Ascending aorta (tissue), 2 donors: ENCODE results near the gene CCDC77. TPM values are rescaled to one million over a fixed set of nuclear protein-coding genes. Genes with fewer than 3 reads are reported as not detected.
"Not testable (repeated sequence)": the region's sequence is repeated elsewhere in the genome, so short reads cannot be mapped to it uniquely, and the experiment has no call there.

ENCODE experiments used
- DNase-seq, 2 donors: peaks; one replicate each; pipeline ENCODE4 v3.0.0-alpha.2; 2019; ENCODE audit warnings: low spot score in 2 of 2
- H3K27ac ChIP-seq, 2 donors: fragments of 200-600 bp; sonication (generic); one replicate each; pipeline ENCODE4 v1.5.1; 2016 to 2017; ENCODE audit warnings: mild to moderate bottlenecking in 1 of 2
- H3K27me3 ChIP-seq: fragments of 200-600 bp; sonication (generic); one replicate; pipeline ENCODE4 v1.5.1; 2017
- H3K36me3 ChIP-seq, 2 donors: fragments of 200-600 bp; sonication (generic); one replicate each; pipeline ENCODE4 v1.5.1; 2016
- H3K4me1 ChIP-seq, 2 donors: fragments of 200-600 bp; sonication (generic); one replicate each; pipeline ENCODE4 v1.5.1; 2016 to 2017; ENCODE audit warnings: mild to moderate bottlenecking in 1 of 2
- H3K4me3 ChIP-seq, 2 donors: fragments of 200-600 bp; sonication (generic); one replicate each; pipeline ENCODE4 v1.5.1; 2016 to 2017; ENCODE audit warnings: mild to moderate bottlenecking in 1 of 2
- H3K9me3 ChIP-seq, 2 donors: fragments of 200-600 bp; sonication (generic); one replicate each; pipeline ENCODE4 v1.5.1; 2016
- CTCF ChIP-seq, 3 experiments: fragments of 200-600 bp in 2 of 3; fragments of 450-650 bp in 1 of 3; sonication (generic) in 2 of 3; IDR thresholded peaks; one replicate each; pipeline ENCODE4 v1.5.1; 2016 to 2019; ENCODE audit warnings: antibody characterized with exemption in 3 of 3, mild to moderate bottlenecking in 1 of 3, moderate library complexity in 1 of 3
- intact Hi-C: fragments of 100-400 bp; cut with DNase I; formaldehyde crosslinking; loops from one replicate; pipeline ENCODE4 v1.15.1; 2023
- total RNA-seq: library from RNA; depleted of rRNA; stranded (reverse); fragments of >200 nt; gene quantifications from one replicate; pipeline ENCODE4 v1.1.0, GENCODE V29; 2016

Gene CCDC77
- total RNA-seq: not detected

- Histone ChIP-seq H3K27me3 (no peaks in the 10 kb centered on the region), H3K36me3 (no peaks in the 10 kb centered on the region), H3K4me3 (peak within 1 kb of the TSS; percentile 77 to 85), H3K27ac (peak within 1 kb of the TSS; percentile 64 to 73), H3K4me1 (peaks cover 3 to 6% of the 10 kb centered on the region in 2 donors), H3K9me3 (no peaks in the 10 kb centered on the region)
- TF ChIP-seq CTCF (IDR thresholded peaks at IDR 0.05): peak in 2 of 3 experiments; percentile 26 to 37
- peak; percentile 65 to 95 for DNase-seq
- intact Hi-C loops: loop anchor here (1.0 kb wide), 1 partner anchor 12 kb away; the partner anchor contains the start of gene KDM5A
These were observed at the start of gene CCDC77 for GRCh38 chr12:401235-402028. Gene CCDC77 (plus strand): TSS chr12:401644. CDS start chr12:409384, 7,740 bp downstream.

GRCh38 chr12:356276-356988, 45.0 kb upstream of the CCDC77 start:
- TF ChIP-seq CTCF (IDR thresholded peaks at IDR 0.05): no peak
- no peaks in the 10 kb centered on the region for H3K4me1 ChIP-seq
- no peak overlapping the region for H3K4me3 ChIP-seq
- intact Hi-C loops: no loop called here
- no peak overlapping the region for H3K27ac ChIP-seq
- no peaks in the 10 kb centered on the region for H3K27me3 ChIP-seq
- DNase-seq: no peak
- H3K9me3 ChIP-seq: peaks cover 0 to 8% of the 10 kb centered on the region in 2 donors
- H3K36me3 ChIP-seq: peaks cover 64 to 83% of the 10 kb centered on the region in 2 donors

GRCh38 chr12:359091-359490, 42.4 kb upstream of the CCDC77 start:
- H3K36me3 ChIP-seq: peaks cover 66 to 84% of the 10 kb centered on the region in 2 donors
- no peak overlapping the region for H3K27ac ChIP-seq
- no peak for DNase-seq
- intact Hi-C loops: no loop called here
- H3K4me1 ChIP-seq: no peaks in the 10 kb centered on the region
- no peaks in the 10 kb centered on the region for H3K27me3 ChIP-seq
- no peak for TF ChIP-seq CTCF (IDR thresholded peaks at IDR 0.05)
- H3K9me3 ChIP-seq: peaks cover 0 to 8% of the 10 kb centered on the region in 2 donors
- no peak overlapping the region for H3K4me3 ChIP-seq

- Histone ChIP-seq H3K4me1 (no peaks in the 10 kb centered on the region), H3K27me3 (no peaks in the 10 kb centered on the region), H3K9me3 (peaks cover 0 to 6% of the 10 kb centered on the region in 2 donors), H3K4me3 (no peak overlapping the region), H3K36me3 (peaks cover 61 to 73% of the 10 kb centered on the region in 2 donors), H3K27ac (no peak overlapping the region)
- TF ChIP-seq CTCF (IDR thresholded peaks at IDR 0.05): no peak
- no peak for DNase-seq
- intact Hi-C loops: no loop called here
These were observed 34.6 kb upstream of the CCDC77 start for GRCh38 chr12:366820-367219.

GRCh38 chr12:367972-368371, 33.5 kb upstream of the CCDC77 start:
- no peak overlapping the region for H3K27ac ChIP-seq
- no peaks in the 10 kb centered on the region for H3K4me1 ChIP-seq
- no peak overlapping the region for H3K4me3 ChIP-seq
- H3K9me3 ChIP-seq: peaks cover 0 to 12% of the 10 kb centered on the region in 2 donors
- H3K27me3 ChIP-seq: no peaks in the 10 kb centered on the region
- intact Hi-C loops: no loop called here
- DNase-seq: no peak
- TF ChIP-seq CTCF (IDR thresholded peaks at IDR 0.05): no peak
- H3K36me3 ChIP-seq: peaks cover 49 to 61% of the 10 kb centered on the region in 2 donors

GRCh38 chr12:370739-371485, 30.5 kb upstream of the CCDC77 start:
- H3K36me3 ChIP-seq: peaks cover 35 to 41% of the 10 kb centered on the region in 2 donors
- H3K27ac ChIP-seq, H3K27me3 ChIP-seq, H3K4me3 ChIP-seq, intact Hi-C loops, H3K4me1 ChIP-seq, H3K9me3 ChIP-seq, DNase-seq: not testable (repeated sequence)
